Hematopoietic multipotent progenitor cell treated with erythropoietin and hydrocortisone succinate and interleukin-3 and kit ligand, for 15 days (in vitro differentiated cells): Measurements from ENCODE around the gene RBAK.
"Not testable (repeated sequence)": the region's sequence is repeated elsewhere in the genome, so short reads cannot be mapped to it uniquely, and the experiment has no call there.

Experiments
- DNase-seq: peaks from one replicate; pipeline ENCODE4 v3.0.0-alpha.2; 2015; ENCODE audit warnings: low spot score

RBAK gene

DNA sequence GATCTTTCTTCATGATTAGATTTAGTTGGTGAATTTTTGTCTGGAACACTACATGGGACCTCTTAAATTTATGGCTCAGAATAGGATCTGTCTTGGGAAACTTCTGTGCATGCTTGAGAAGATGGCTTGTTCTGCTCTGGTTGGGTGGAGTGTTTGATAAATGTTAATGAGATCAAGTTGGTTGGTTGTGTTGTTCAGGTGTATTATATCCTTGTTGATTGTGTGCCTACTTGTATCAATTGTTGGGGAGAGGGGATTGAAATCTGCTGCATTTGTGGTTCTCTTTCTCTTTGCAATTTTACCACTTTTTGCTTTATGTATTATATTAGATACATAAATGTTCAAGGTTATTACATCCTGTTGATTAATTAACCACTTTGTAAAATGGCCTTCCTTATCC is 6.1 kb downstream of the RBAK start:
- not testable (repeated sequence) for DNase-seq

GRCh38 chr7:5053175-5053574 is 7.5 kb downstream of the RBAK start:
- DNase-seq: no peak

GRCh38 chr7:5063698-5064097 is 18.0 kb downstream of the RBAK start:
- no peak for DNase-seq

GRCh38 chr7:5064391-5065106 is 18.9 kb downstream of the RBAK start:
- DNase-seq: no peak

GRCh38 chr7:5065107-5065407 is 19.4 kb downstream of the RBAK start:
- DNase-seq: no peak

GRCh38 chr7:5068521-5068920 is 22.9 kb downstream of the RBAK start:
- no peak for DNase-seq

DNA sequence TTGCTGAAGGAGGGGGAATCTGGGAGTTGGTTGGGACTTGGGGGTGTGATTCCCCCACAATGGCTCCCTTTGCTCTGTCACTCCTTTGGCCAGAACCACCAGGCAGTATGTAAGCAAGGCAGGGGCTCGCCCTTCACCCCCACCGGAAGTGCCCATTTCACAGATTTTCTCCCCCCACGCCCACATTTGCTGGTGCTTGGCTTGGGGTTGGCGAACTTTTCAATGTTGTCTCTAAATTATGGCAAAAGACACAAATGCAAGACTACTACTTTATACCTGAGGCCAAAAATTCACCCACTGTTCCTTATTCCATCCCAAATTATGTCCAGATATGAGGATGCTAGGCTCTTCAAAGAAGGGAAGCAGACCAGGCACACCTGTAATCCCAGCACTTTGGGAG is 24.5 kb downstream of the RBAK start:
- no peak for DNase-seq

DNA sequence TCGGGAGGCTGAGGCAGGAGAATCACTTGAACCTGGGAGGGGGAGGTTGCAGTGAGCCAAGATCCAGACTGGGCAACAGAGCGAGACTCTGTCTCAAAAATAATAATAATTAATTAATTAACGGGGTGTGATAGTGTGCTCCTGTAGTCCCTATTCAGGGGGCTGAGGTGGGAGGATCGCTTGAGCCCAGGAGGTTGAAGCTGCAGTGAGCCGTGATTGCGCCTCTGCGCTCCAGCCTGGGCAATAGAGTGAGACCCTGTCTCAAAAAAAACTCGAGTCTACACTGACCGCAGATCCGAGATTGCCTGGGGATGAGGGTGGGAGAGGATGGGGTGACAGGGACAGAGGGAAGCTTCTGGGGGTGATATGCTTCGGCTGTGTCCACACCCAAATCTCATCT is 29.5 kb downstream of the RBAK start:
- not testable (repeated sequence) for DNase-seq

GRCh38 chr7:5077740-5078139 is 32.1 kb downstream of the RBAK start:
- no peak for DNase-seq

DNA sequence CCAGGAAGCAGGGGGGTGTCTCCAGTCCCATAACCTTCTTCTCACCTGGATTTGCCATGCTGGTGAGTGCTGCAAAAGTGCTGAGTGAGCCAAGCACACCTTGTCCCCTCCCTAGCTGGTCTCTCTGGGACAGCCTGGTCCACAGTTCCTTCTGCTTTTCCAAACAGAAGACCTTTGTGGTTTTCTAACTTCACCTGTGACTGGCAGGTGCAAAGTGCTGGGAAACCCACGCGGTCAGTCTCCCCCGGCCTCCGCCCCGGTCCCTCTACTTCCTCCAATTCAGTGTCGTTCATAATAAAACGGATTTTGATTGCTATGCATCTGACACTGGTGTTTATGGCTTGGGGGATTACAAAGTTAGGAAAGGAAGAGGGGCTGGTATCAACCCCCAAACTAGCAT is 37.1 kb downstream of the RBAK start:
- DNase-seq: no peak

GRCh38 chr7:5083311-5083711 is 37.7 kb downstream of the RBAK start:
- no peak for DNase-seq

DNA sequence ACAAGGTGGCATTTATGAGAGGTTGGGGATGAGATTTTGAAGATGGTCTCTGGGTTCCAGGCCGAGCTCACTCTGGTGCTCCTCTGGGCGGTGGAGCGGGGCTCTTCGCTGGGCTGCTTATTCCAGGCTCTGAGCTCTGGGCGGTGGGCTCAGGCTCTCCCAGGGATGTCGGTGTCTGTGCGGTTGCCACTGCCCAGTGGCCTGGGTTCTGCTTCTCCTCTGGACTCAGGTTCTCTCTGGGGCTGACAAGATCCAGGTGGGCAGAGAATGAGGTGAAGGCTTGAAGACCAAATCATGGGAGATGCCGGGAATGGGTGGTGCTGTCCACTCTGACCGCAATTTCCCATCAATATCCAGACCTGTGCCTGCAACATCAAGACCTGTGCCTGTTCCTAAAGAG is 40.6 kb downstream of the RBAK start:
- no peak for DNase-seq

- not testable (repeated sequence) for DNase-seq
Observed at GRCh38 chr7:5088228-5088833, 42.7 kb downstream of the RBAK start.

DNA sequence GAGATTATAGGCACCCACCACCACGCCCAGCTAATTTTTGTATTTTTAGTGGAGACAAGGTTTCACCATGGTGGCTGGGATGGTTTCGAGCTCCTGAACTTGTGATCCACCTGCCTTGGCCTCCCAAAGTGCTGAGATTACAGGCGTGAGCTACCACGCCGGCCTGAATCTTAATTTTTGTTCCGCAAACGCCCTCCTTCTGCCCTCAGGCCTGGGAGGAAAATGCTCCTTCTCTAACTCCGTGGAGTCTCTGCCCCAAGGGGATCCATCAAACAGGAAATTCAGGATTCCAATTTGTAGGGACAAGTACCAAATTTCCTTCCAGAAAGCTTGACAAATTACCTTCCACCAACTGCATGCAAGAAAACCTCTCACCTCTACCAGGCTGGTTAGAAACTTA is 43.2 kb downstream of the RBAK start:
- DNase-seq: no peak

GRCh38 chr7:5093948-5094347 is 48.3 kb downstream of the RBAK start:
- no peak for DNase-seq

DNA sequence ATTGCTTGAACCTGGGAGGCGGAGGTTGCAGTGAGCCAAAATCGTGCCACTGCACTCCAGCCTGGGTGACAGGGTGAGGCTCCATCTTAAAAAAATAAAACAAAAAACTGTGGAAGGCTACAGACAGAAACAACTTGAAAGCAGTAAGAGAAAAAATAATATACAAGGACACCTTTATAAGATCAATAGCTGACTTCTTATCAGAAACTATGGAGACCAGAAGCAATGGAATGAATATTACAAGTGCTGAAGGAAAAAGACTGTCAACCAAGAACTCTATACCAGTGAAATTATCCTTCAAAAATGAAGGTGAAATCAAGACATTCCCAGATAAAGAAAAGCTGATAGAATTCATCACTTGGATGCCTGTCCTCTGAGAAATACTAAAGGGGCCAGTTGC is 49.0 kb downstream of the RBAK start:
- no peak for DNase-seq

- no peak for DNase-seq
Observed at GRCh38 chr7:5116359-5116758, 70.7 kb downstream of the RBAK start.

GRCh38 chr7:5117095-5117970 is 71.7 kb downstream of the RBAK start:
- DNase-seq: no peak
